NCI-H2107 treated with DMSO at 0.1 percent for 48 hours (cell line): ENCODE measurements around the gene OR8B3.

ENCODE experiments used
- DNase-seq: peaks from one replicate; lab custom pipeline; 2025; ENCODE audit not compliant: unreplicated experiment; lab: John Stamatoyannopoulos, UW

The OR8B3 gene

GRCh38 chr11:124376280-124376679 lies 22.5 kb downstream of the OR8B3 start:
- no peak for DNase-seq

DNA sequence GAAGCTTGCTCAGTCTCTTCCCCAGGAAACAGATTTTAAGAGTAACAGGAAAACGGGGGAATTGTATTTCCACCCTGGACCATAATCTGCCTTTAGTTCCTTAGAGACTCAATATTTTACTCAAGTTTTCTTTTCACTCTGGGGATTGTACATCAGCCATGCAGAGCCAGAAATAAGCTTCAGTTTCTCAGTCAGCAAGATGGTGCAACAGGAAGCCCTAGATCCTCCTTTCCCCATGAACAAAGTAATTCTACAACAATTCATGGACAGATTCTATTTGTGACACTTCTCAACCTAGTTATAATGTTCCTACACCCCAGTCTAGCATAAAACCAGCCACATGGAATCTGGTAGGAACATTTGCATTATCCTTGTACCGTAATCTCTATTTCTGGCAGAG lies 39.3 kb downstream of the OR8B3 start:
- DNase-seq = no peak

DNA sequence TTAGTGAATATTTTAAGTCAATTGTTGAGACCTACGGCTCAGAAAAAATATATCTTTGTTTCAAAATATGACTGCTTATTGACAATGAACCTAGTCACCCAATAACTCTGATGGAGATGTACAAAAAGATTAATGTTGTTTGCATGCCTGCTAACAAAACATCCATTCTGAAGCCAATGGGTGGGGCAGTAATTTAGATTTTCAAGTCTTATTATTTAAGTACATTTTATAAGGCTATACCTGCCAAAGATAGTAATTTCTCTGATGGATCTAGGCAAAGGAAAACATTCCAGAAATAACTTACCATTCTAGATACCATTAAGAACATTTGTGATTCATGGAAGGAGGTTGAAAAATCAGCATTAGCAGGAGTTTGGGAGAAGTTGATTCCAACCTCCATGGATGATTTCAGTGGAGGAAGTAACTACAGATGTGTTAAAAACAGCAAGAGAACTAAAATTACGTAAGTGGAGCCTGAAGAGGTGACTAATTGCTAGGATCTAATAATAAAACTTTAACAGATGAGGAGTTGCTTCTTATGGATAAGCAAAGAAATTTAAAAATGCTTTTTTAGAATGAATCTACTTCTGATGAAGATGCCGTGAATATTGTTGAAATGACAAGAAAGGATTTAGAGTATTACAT lies 52.4 kb downstream of the OR8B3 start:
- DNase-seq = no peak
